Right ventricle myocardium inferior (tissue), 1 donor: ENCODE data around the gene SAP30L. TPM values are rescaled to one million over a fixed set of nuclear protein-coding genes. Genes with fewer than 3 reads are reported as not detected.
A peak's percentile ranks its signal among the peaks of the same experiment; 100 is the strongest.

ENCODE experiments used
- ATAC-seq: fragments of 200-7000 bp; cut with Tn5 transposase; one replicate; pipeline ENCODE4 v1.9.1; 2020; ENCODE audit warnings: mild to moderate bottlenecking, moderate library complexity
- DNase-seq: peaks from one replicate; pipeline ENCODE4 v3.0.0; 2021; ENCODE audit errors: missing footprints
- intact Hi-C: fragments of 100-400 bp; cut with DNase I; formaldehyde crosslinking; loops from one replicate; pipeline ENCODE4 v1.11.0; 2022
- total RNA-seq: library from RNA; stranded (reverse); fragmentation: NEBNext Ultra II Directional; extraction: Animal tissue kit (Norgen Biotek cat#: 25700); gene quantifications from one replicate; pipeline ENCODE4 v1.2.1, GENCODE V29; 2021
- donor health status: DM: no; HTN: yes; CAD: no; lungs with severe emphysema.

The SAP30L gene
- total RNA-seq, 1 donor from 2014 or later = 39.2 TPM

GRCh38 chr5:154412925-154413324 is 32.9 kb upstream of the SAP30L start:
- intact Hi-C loops = no loop called here
- no peak for ATAC-seq
- no peak for DNase-seq

- DNase-seq (no peak), ATAC-seq (no peak)
- intact Hi-C loops = no loop called here
Observed at GRCh38 chr5:154415114-154415513, 30.7 kb upstream of the SAP30L start.

DNA sequence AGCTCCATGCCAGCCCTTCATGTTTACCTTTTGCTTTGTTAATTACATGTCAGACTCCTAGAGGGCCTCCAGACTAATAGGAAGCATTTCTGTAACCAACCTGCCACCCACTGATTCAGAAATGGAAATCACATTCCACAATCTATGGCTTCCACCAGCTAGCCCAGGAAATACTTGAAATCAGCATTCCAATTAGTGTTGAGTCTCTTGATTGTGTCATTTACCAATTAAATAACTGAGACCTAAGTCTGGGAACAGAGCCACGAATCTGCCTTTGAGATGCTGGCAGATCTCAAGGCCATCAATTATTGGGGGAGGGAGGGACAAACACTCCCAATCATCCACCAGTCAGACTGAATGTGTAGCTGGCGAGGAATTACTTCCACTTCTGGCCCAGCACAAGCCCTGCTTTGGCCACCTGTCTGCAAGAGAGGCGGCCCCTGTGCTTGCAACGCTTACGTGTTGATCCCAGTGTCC is 27.4 kb upstream of the SAP30L start:
- DNase-seq = no peak
- intact Hi-C loops = no loop called here
- no peak for ATAC-seq

- DNase-seq (no peak), ATAC-seq (no peak)
- intact Hi-C loops = no loop called here
Observed at GRCh38 chr5:154419236-154419635, 26.6 kb upstream of the SAP30L start.

DNA sequence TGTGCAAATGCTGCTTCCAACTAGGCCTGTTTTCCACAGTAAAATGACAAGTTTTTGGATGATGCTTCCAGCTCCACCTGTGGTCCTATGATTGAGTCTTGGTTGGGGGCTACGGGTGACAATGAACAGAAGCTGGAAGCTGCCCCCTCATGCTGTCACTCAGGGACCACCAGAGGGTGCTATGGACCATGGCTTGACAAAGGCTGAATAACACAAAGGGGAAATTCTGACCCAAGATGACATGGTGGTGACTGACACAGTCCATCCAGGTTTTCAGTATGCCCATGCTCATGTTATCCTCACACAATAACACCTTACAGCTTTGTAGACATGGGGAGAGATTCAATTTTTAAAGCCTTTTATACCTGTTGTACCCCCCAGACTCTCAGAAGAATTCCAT is 23.9 kb upstream of the SAP30L start:
- ATAC-seq (no peak), DNase-seq (no peak)
- intact Hi-C loops = no loop called here

DNA sequence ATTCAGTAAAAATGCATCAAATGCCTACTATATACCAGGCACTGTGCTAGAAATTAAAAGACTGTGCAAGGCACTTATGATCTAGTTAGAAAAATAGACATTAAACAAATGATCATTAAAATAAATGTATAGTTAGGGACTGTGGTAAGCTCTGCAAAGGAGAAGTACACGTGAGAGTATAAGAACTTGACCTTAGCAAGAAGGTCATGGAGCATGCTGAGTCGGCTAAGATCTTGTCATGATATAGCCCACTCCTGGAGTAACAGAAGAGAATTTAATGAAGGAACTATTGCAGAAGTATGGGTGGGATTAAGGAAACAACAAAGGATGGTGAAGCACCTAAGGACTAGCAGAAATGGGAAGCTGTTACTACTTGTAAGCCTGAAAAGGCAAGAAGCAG is 23.5 kb upstream of the SAP30L start:
- intact Hi-C loops = no loop called here
- DNase-seq (no peak), ATAC-seq (no peak)

- no peak for ATAC-seq
- intact Hi-C loops = no loop called here
Observed at GRCh38 chr5:154428208-154428607, 17.6 kb upstream of the SAP30L start.

GRCh38 chr5:154429341-154429740 is 16.5 kb upstream of the SAP30L start:
- intact Hi-C loops = no loop called here
- ATAC-seq = no peak

More at GRCh38 chr5:154428208-154428607, 17.6 kb upstream of the SAP30L start:
- DNase-seq = no peak

GRCh38 chr5:154430466-154430865 is 15.3 kb upstream of the SAP30L start:
- ATAC-seq (no peak), DNase-seq (no peak)
- intact Hi-C loops = no loop called here

More at GRCh38 chr5:154429341-154429740, 16.5 kb upstream of the SAP30L start:
- no peak for DNase-seq

- intact Hi-C loops = no loop called here
- no peak for ATAC-seq
Observed at GRCh38 chr5:154430961-154431630, 14.7 kb upstream of the SAP30L start.

DNA sequence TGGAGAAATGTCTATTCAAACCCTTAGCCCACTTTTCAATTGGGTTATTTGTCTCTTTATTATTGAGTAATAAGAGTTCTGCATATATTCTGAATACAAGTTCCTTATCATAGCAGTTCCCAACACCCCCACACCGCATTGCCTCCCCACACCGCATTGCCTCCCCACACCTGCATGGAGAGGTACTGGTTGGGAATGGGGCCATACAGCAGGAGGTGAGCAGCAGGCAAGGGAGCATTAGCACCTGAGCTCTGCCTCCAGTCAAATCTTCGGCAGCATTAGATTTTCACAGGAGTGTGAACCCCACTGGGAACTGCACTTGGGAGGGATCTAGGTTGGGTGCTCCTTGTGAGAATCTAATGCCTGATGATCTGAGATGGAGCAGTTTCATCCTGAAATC is 10.6 kb upstream of the SAP30L start:
- intact Hi-C loops = no loop called here
- DNase-seq (no peak), ATAC-seq (no peak)

More at GRCh38 chr5:154430961-154431630, 14.7 kb upstream of the SAP30L start:
- DNase-seq = no peak

GRCh38 chr5:154437281-154437965 is 8.4 kb upstream of the SAP30L start:
- ATAC-seq (no peak), DNase-seq (no peak)
- intact Hi-C loops = no loop called here

- intact Hi-C loops = no loop called here
- no peak for DNase-seq
Observed at GRCh38 chr5:154440540-154440939, 5.3 kb upstream of the SAP30L start.

DNA sequence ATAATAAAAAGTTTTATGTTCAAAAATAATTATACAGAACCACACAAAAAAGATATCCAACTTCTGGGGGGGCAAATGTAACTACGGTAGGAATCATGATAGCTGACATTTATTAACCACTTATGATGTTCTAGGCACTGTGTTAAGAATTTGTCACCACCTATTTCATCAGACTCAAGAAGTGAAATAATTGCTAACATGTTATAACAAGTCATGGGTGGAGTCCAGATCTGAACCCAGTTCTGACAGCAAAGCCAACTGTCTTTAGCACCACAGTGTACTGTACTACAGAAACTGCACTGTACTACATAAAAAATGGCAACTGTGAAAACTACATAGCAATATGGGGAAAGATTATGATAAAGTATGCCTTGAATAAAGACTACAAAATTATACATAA is 3.0 kb upstream of the SAP30L start:
- no peak for DNase-seq
- ATAC-seq = no peak
- intact Hi-C loops = no loop called here

More at GRCh38 chr5:154440540-154440939, 5.3 kb upstream of the SAP30L start:
- no peak for ATAC-seq

DNA sequence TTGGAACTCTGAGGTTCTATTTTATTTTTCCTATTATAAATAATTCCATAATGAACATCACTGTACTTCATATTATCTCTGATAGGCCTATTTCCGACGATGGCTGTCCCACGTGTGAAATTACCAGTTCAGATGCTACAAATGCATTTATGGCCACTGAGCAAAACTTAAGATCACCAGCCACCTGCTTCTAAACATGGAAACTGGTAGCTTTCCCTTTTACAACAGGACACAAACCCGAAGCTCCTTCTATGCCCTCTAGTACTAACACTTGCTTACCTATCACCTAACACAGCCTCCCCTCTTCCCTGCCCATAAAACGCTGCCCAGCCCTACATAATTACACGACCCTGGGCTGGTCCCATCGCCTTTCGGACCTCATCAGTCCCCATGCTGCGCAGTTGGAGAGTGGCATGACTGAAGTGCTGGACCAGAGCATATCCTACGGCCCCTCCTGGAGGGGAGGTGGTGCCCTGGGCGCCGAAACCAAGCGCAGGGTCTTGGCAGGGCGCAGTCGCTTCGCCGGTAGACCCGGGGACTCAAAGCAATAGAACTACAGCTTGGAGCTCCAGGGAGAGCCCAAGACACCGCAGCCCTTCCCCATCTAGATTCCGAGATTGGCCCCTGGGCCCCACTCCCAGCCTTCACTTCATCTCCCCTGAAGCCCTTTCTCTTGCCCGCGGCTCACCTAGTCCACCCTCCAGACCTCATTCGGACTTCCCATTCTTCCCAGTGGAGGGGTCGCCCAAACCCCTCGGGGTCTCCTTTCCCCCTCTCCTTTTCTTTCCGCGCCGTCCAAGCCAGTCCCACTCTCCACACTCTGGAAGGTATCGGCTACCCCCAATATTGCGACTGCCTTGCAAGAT is 1.0 kb upstream of the SAP30L start:
- ATAC-seq (no peak), DNase-seq (no peak)
- intact Hi-C loops = no loop called here

GRCh38 chr5:154446195-154447088 is 645 bp downstream of the SAP30L start:
- DNase-seq = peak; percentile 80
- intact Hi-C loops = no loop called here
- ATAC-seq = peak; percentile 17

DNA sequence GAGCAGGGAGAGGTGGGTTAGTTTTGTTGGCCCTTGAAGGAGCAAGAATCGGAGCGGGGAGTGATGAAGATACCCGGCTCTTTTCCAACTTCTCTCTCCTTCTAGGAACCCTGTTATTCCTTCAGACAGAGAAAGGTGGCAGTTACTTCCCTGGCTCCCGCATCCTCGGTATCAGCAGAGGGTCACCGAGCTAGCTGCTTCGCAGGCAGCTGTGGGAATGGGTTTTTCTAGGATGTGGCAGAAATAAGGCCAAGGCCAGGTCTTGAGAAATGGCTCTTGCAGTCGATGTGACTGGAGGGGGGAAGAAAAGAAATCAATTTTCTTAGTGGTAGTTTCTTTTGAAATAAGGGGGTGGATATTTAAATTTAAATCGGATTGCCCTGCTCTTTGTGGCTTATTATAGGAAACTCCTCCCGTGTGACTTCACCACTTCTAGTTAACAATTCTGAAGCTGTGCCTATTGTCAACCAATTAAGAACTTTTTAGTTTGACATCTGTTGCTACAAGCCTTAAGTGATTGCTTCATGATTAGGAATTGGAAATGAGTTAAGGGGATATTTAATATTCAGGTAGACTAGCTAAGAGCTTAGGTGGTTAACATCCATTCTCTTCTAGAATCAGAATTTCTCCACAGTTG is 1.4 kb downstream of the SAP30L start:
- no peak for ATAC-seq
- intact Hi-C loops = no loop called here
- no peak for DNase-seq

- intact Hi-C loops = no loop called here
- DNase-seq = no peak
- ATAC-seq = no peak
Observed at GRCh38 chr5:154449786-154450185, 4.0 kb downstream of the SAP30L start.
